GM12878 (cell line): ENCODE results near the gene BARHL1.

ENCODE experiments used
- GABPA ChIP-seq: IDR thresholded peaks from 2 replicates; pipeline ENCODE4 v1.6.1; 2014; ENCODE audit warnings: antibody characterized with exemption, low read depth, mild to moderate bottlenecking, inconsistent platforms
- POLR2AphosphoS5 ChIP-seq: IDR thresholded peaks from 2 replicates; pipeline ENCODE4 v1.6.1; 2011; ENCODE audit warnings: mild to moderate bottlenecking, low read length, inconsistent platforms
- STAT1 ChIP-seq: fragments of 450-650 bp; conservative IDR thresholded peaks from 2 replicates; pipeline ENCODE4 v1.6.1; 2014; ENCODE audit warnings: antibody characterized with exemption, mild to moderate bottlenecking
- TCF3 ChIP-seq: IDR thresholded peaks from 2 replicates; pipeline ENCODE4 v1.6.1; 2012; ENCODE audit warnings: low read depth, mild to moderate bottlenecking, low read length, borderline replicate concordance; ENCODE audit not compliant: insufficient read depth
- TF ChIP-seq, protein P1 (sequence below), 3 experiments: IDR thresholded peaks in 2 of 3; conservative IDR thresholded peaks in 1 of 3; 2 replicates each; pipeline ENCODE4 v1.5.1; 2011; ENCODE audit warnings: low read depth in 3 of 3, low read length in 3 of 3, mild to moderate bottlenecking in 3 of 3, control low read depth in 2 of 3, moderate library complexity in 2 of 3, inconsistent platforms in 1 of 3, mixed read lengths in 1 of 3; ENCODE audit not compliant: control insufficient read depth in 2 of 3, insufficient read depth in 1 of 3; ENCODE audit errors: extremely low read depth in 1 of 3

DNA sequence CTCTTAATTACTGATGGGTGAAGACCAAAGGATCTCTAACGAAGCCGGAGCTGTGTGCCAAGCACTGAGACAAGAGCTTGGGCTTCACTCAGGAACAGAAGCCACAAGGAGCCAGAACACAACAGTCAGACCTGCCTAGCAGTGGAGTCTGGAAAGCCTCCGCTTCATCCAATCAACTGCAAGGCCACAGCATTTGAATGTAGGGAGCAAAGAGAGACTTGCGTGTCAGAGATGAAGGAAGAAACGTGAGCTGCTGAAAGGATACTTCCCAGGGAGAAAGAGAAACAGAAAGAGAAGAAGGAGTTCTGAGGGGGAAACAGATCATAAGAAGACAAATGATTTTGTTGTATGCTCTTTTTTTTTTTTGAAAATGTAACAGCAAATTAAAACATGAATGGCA lies 43.9 kb downstream of the BARHL1 start:
- TF ChIP-seq POLR2AphosphoS5 = no peak
- TF ChIP-seq GABPA = no peak
- no peak for TF ChIP-seq TCF3
- TF ChIP-seq, protein P1, sequence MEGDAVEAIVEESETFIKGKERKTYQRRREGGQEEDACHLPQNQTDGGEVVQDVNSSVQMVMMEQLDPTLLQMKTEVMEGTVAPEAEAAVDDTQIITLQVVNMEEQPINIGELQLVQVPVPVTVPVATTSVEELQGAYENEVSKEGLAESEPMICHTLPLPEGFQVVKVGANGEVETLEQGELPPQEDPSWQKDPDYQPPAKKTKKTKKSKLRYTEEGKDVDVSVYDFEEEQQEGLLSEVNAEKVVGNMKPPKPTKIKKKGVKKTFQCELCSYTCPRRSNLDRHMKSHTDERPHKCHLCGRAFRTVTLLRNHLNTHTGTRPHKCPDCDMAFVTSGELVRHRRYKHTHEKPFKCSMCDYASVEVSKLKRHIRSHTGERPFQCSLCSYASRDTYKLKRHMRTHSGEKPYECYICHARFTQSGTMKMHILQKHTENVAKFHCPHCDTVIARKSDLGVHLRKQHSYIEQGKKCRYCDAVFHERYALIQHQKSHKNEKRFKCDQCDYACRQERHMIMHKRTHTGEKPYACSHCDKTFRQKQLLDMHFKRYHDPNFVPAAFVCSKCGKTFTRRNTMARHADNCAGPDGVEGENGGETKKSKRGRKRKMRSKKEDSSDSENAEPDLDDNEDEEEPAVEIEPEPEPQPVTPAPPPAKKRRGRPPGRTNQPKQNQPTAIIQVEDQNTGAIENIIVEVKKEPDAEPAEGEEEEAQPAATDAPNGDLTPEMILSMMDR (IDR thresholded peaks at IDR 0.05 in 2 of 3, conservative IDR thresholded peaks at IDR 0.05 in 1 of 3; ENCODE audit: control insufficient read depth in 2 of 3, extremely low read depth in 1 of 3, insufficient read depth in 1 of 3, low read depth in 3 of 3, low read length in 3 of 3) = no peak
- TF ChIP-seq STAT1 = no peak
